B cell (primary cell): Measurements from ENCODE around the gene APOL6. TPM values are rescaled to one million over a fixed set of nuclear protein-coding genes. Genes with fewer than 3 reads are reported as not detected.
"Not testable (repeated sequence)": the region's sequence is repeated elsewhere in the genome, so short reads cannot be mapped to it uniquely, and the experiment has no call there.

Source experiments
- ATAC-seq: fragments of 200-7000 bp; cut with Tn5 transposase; one replicate; pipeline ENCODE4 v1.10.0; 2021; ENCODE audit warnings: low read depth, mild to moderate bottlenecking, moderate number of reproducible peaks, moderate library complexity
- CTCF ChIA-PET: fragments of 350-600 bp; sonication (Branson Sonifier 250); formaldehyde crosslinking; loops from one replicate; lab custom pipeline; 2021; ENCODE audit warnings: antibody characterized with exemption, inconsistent platforms; lab: Charles Lee
- POLR2A ChIA-PET: fragments of 350-600 bp; sonication (Branson Sonifier 250); formaldehyde crosslinking; loops from one replicate; lab custom pipeline; 2021; ENCODE audit warnings: antibody characterized with exemption; lab: Charles Lee
- DNase-seq: peaks from one replicate; pipeline ENCODE4 v3.0.0; 2013
- H2AFZ ChIP-seq: 2 replicates; pipeline ENCODE4 v1.6.1; 2012; ENCODE audit warnings: mild to moderate bottlenecking, low read depth, low read length; ENCODE audit not compliant: insufficient read depth, poor library complexity, severe bottlenecking
- H3K27ac ChIP-seq, 2 donors: 1 replicate in 1 of 2; 2 replicates in 1 of 2; pipeline ENCODE4 v1.5.1; 2012 to 2013; ENCODE audit warnings: low read length in 2 of 2, mild to moderate bottlenecking in 2 of 2, moderate library complexity in 1 of 2
- H3K27me3 ChIP-seq, 4 experiments: fragments of 200-600 bp in 1 of 4; sonication (generic) in 1 of 4; replicated peaks in 1 of 4; 1 replicate in 2 of 4; 2 replicates in 2 of 4; pipeline versions ENCODE4 v1.6.1 to v1.7.0; 2013 to 2016; ENCODE audit warnings: low read length in 3 of 4, mild to moderate bottlenecking in 2 of 4, mixed read lengths in 1 of 4, moderate library complexity in 1 of 4; ENCODE audit not compliant: insufficient read depth in 4 of 4, control insufficient read depth in 3 of 4; ENCODE audit errors: control extremely low read depth in 1 of 4
- H3K36me3 ChIP-seq, 2 experiments: replicated peaks in 1 of 2; 1 replicate in 1 of 2; 2 replicates in 1 of 2; pipeline versions ENCODE4 v1.6.1 to v1.7.1; 2013; ENCODE audit warnings: low read length in 1 of 2; ENCODE audit not compliant: insufficient read depth in 2 of 2, control insufficient read depth in 1 of 2; ENCODE audit errors: control extremely low read depth in 1 of 2, extremely low read depth in 1 of 2
- H3K4me1 ChIP-seq, 2 donors: fragments of 200-600 bp in 1 of 2; sonication (generic) in 1 of 2; 1 replicate in 1 of 2; 2 replicates in 1 of 2; pipeline versions ENCODE4 v1.5.1 to v1.6.1; 2013 to 2017; ENCODE audit warnings: low read length in 2 of 2; ENCODE audit not compliant: control insufficient read depth in 2 of 2, insufficient read depth in 2 of 2
- H3K4me2 ChIP-seq: replicated peaks from 2 replicates; pipeline ENCODE3; 2012; ENCODE audit warnings: mild to moderate bottlenecking, low read depth, low read length; ENCODE audit not compliant: poor library complexity, severe bottlenecking
- H3K4me3 ChIP-seq, 5 experiments: fragments of 200-600 bp in 1 of 5; sonication (generic) in 1 of 5; 1 replicate in 3 of 5; 2 replicates in 2 of 5; pipeline versions ENCODE4 v1.5.1 to v1.7.0; 2011 to 2016; ENCODE audit warnings: low read length in 4 of 5, mild to moderate bottlenecking in 4 of 5, low read depth in 2 of 5, control low read depth in 1 of 5, moderate library complexity in 1 of 5; ENCODE audit not compliant: insufficient read depth in 1 of 5; ENCODE audit errors: control extremely low read depth in 1 of 5, extremely low read depth in 1 of 5
- H3K79me2 ChIP-seq: fragments of 200-600 bp; sonication (generic); one replicate; pipeline ENCODE4 v1.6.0; 2016; ENCODE audit warnings: low read length; ENCODE audit not compliant: control insufficient read depth, insufficient read depth
- H3K9ac ChIP-seq: fragments of 200-600 bp; sonication (generic); 2 replicates; pipeline ENCODE4 v1.6.1; 2017; ENCODE audit warnings: mild to moderate bottlenecking, low read length, moderate library complexity
- H3K9me3 ChIP-seq, 3 donors: one replicate each; pipeline versions ENCODE4 v1.6.1 to v1.7.1; 2013; ENCODE audit warnings: low read length in 2 of 3; ENCODE audit not compliant: control insufficient read depth in 2 of 3, insufficient read depth in 1 of 3; ENCODE audit errors: control extremely low read depth in 1 of 3
- H4K20me1 ChIP-seq: 2 replicates; pipeline ENCODE4 v1.6.0; 2012; ENCODE audit warnings: mild to moderate bottlenecking, low read length; ENCODE audit not compliant: insufficient read depth, control insufficient read depth, poor library complexity, severe bottlenecking
- H3K27ac Mint-ChIP-seq: one replicate; pipeline ENCODE4 v1.8.0; 2021; ENCODE audit warnings: mixed read lengths
- H3K27me3 Mint-ChIP-seq: one replicate; pipeline ENCODE4 v1.8.0; 2021; ENCODE audit warnings: mixed read lengths
- H3K4me1 Mint-ChIP-seq: one replicate; pipeline ENCODE4 v1.8.0; 2021; ENCODE audit warnings: mixed read lengths
- H3K4me3 Mint-ChIP-seq: one replicate; pipeline ENCODE4 v1.8.0; 2021; ENCODE audit warnings: mixed read lengths
- H3K9me3 Mint-ChIP-seq: one replicate; pipeline ENCODE4 v1.8.0; 2022; ENCODE audit warnings: mixed read lengths; ENCODE audit not compliant: insufficient read depth
- EZH2 ChIP-seq: IDR thresholded peaks from 2 replicates; pipeline ENCODE4 v1.6.1; 2012; ENCODE audit warnings: borderline replicate concordance, low read depth, mild to moderate bottlenecking, moderate library complexity, low read length; ENCODE audit not compliant: insufficient read depth, poor library complexity, severe bottlenecking
- WGBS: methylation state at CpG from one replicate; pipeline ENCODE4 v1.1.5; 2013; ENCODE audit warnings: missing lambda C conversion rate; ENCODE audit not compliant: insufficient coverage; 5-methylcytosine and 5-hydroxymethylcytosine counted together
- intact Hi-C: fragments of 100-400 bp; cut with micrococcal nuclease; formaldehyde crosslinking; loops from one replicate; pipeline ENCODE4 v1.10.0; 2022
- polyA plus RNA-seq: library from polyadenylated mRNA; depleted of rRNA; stranded (reverse); fragments of >200 nt; gene quantifications from 2 replicates; pipeline ENCODE4 v1.2.3, GENCODE V29; 2012
- total RNA-seq, 2 donors: library from RNA; stranded (reverse); fragments of 120-200 nt in 1 of 2; gene quantifications; 1 replicate in 1 of 2; 2 replicates in 1 of 2; pipeline versions ENCODE4 v1.2.3 to v1.2.4, GENCODE V29; 2013 to 2022
- TF ChIP-seq, protein P1 (sequence below): fragments of 200-600 bp; IDR thresholded peaks from one replicate; pipeline ENCODE4 v1.8.0; 2022; ENCODE audit warnings: antibody characterized with exemption, mild to moderate bottlenecking

APOL6 gene
- total and polyA plus RNA-seq, 2 donors (not counting 1 experiment from before 2014, with no cell fraction given) = 2.3 to 7.0 TPM

- DNase-seq = no peak
- ATAC-seq = no peak
- Mint-ChIP-seq H3K9me3 (peaks cover 10% of the 10 kb centered on the region), H3K27ac (no peak overlapping the region), H3K27me3 (no peaks in the 10 kb centered on the region), H3K4me1 (peaks cover 22% of the 10 kb centered on the region), H3K4me3 (no peak overlapping the region)
- H3K4me2 ChIP-seq = no peak overlapping the region
- no peak overlapping the region for H2AFZ ChIP-seq
- H3K36me3 ChIP-seq = no peaks in the 10 kb centered on the region
- H4K20me1 ChIP-seq = no peaks in the 10 kb centered on the region
- H3K9ac ChIP-seq = no peak overlapping the region
- no peak overlapping the region for H3K27ac ChIP-seq
- peaks cover 8 to 11% of the 10 kb centered on the region in 2 donors for H3K4me1 ChIP-seq
- no peaks in the 10 kb centered on the region for H3K27me3 ChIP-seq
- CTCF ChIA-PET = no interaction called here
- intact Hi-C loops = no loop called here
- peaks cover 0 to 12% (median 10%) of the 10 kb centered on the region in 3 donors for H3K9me3 ChIP-seq
- TF ChIP-seq, protein P1, sequence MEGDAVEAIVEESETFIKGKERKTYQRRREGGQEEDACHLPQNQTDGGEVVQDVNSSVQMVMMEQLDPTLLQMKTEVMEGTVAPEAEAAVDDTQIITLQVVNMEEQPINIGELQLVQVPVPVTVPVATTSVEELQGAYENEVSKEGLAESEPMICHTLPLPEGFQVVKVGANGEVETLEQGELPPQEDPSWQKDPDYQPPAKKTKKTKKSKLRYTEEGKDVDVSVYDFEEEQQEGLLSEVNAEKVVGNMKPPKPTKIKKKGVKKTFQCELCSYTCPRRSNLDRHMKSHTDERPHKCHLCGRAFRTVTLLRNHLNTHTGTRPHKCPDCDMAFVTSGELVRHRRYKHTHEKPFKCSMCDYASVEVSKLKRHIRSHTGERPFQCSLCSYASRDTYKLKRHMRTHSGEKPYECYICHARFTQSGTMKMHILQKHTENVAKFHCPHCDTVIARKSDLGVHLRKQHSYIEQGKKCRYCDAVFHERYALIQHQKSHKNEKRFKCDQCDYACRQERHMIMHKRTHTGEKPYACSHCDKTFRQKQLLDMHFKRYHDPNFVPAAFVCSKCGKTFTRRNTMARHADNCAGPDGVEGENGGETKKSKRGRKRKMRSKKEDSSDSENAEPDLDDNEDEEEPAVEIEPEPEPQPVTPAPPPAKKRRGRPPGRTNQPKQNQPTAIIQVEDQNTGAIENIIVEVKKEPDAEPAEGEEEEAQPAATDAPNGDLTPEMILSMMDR = no peak
- TF ChIP-seq EZH2 = no peak
- POLR2A ChIA-PET = no interaction called here
- H3K4me3 ChIP-seq = no peak overlapping the region
- no peaks in the 10 kb centered on the region for H3K79me2 ChIP-seq
Observed at GRCh38 chr22:35674335-35674734, 26.1 kb downstream of the APOL6 start.

GRCh38 chr22:35676065-35676464 is 27.8 kb downstream of the APOL6 start:
- H2AFZ ChIP-seq, H3K4me2 ChIP-seq, H3K27me3 Mint-ChIP-seq, CTCF ChIA-PET, H3K36me3 ChIP-seq, H3K4me3 ChIP-seq, H3K79me2 ChIP-seq, H3K27ac ChIP-seq, H4K20me1 ChIP-seq, H3K27me3 ChIP-seq, H3K9ac ChIP-seq, intact Hi-C loops, POLR2A ChIA-PET: not testable (repeated sequence)
- DNase-seq = peak; percentile 22
- H3K9me3 Mint-ChIP-seq = peaks cover 10% of the 10 kb centered on the region
- 22% methylated on average over 1 of the region's 1 CpG for WGBS
- peak overlapping the region; percentile 69 for H3K27ac Mint-ChIP-seq
- ATAC-seq = peak; percentile 41
- H3K9me3 ChIP-seq = peaks cover 0 to 12% (median 12%) of the 10 kb centered on the region in 3 donors
- H3K4me3 Mint-ChIP-seq = peak overlapping the region; percentile 17
- H3K4me1 Mint-ChIP-seq = peaks cover 26% of the 10 kb centered on the region
- H3K4me1 ChIP-seq = peaks cover 8 to 11% of the 10 kb centered on the region in 2 donors
